Lower lobe of right lung (tissue), 2 donors: ENCODE data around the gene CBLN3. TPM values are rescaled to one million over a fixed set of nuclear protein-coding genes. Genes with fewer than 3 reads are reported as not detected.

ENCODE experiments used
- ATAC-seq, 2 donors: fragments of 200-7000 bp; cut with Tn5 transposase; one replicate each; pipeline ENCODE4 v1.9.1; 2020 to 2022; ENCODE audit warnings: mild to moderate bottlenecking in 2 of 2, moderate library complexity in 2 of 2
- DNase-seq: peaks from one replicate; pipeline ENCODE4 v3.0.0-alpha.2; 2020
- H3K27ac ChIP-seq: fragments of 200-600 bp; one replicate; pipeline ENCODE4 v1.8.0; 2022
- H3K27me3 ChIP-seq: fragments of 200-600 bp; one replicate; pipeline ENCODE4 v1.8.0; 2022; ENCODE audit warnings: low read depth
- H3K36me3 ChIP-seq: fragments of 200-600 bp; one replicate; pipeline ENCODE4 v1.8.0; 2022; ENCODE audit warnings: mild to moderate bottlenecking
- H3K4me1 ChIP-seq: fragments of 200-600 bp; one replicate; pipeline ENCODE4 v1.8.0; 2022
- H3K4me3 ChIP-seq: fragments of 200-600 bp; one replicate; pipeline ENCODE4 v1.8.0; 2022; ENCODE audit warnings: mild to moderate bottlenecking
- H3K9me3 ChIP-seq: fragments of 200-600 bp; one replicate; pipeline ENCODE4 v1.8.0; 2022
- intact Hi-C: fragments of 100-400 bp; cut with DNase I; formaldehyde crosslinking; loops from one replicate; pipeline ENCODE4 v1.11.0; 2022
- total RNA-seq: library from RNA; stranded (reverse); fragmentation: NEBNext Ultra II Directional; extraction: Animal tissue kit (Norgen Biotek cat#: 25700); gene quantifications from one replicate; pipeline ENCODE4 v1.2.1, GENCODE V29; 2021
- TF ChIP-seq, protein P1 (sequence below): fragments of 200-600 bp; IDR thresholded peaks from one replicate; pipeline ENCODE4 v1.8.0; 2022; ENCODE audit warnings: antibody characterized with exemption, mild to moderate bottlenecking
- donor health status: DM: no; HTN: yes; CAD: no; lungs with severe emphysema.

Gene CBLN3
- total RNA-seq, 1 donor from 2014 or later = 2.3 TPM

DNA sequence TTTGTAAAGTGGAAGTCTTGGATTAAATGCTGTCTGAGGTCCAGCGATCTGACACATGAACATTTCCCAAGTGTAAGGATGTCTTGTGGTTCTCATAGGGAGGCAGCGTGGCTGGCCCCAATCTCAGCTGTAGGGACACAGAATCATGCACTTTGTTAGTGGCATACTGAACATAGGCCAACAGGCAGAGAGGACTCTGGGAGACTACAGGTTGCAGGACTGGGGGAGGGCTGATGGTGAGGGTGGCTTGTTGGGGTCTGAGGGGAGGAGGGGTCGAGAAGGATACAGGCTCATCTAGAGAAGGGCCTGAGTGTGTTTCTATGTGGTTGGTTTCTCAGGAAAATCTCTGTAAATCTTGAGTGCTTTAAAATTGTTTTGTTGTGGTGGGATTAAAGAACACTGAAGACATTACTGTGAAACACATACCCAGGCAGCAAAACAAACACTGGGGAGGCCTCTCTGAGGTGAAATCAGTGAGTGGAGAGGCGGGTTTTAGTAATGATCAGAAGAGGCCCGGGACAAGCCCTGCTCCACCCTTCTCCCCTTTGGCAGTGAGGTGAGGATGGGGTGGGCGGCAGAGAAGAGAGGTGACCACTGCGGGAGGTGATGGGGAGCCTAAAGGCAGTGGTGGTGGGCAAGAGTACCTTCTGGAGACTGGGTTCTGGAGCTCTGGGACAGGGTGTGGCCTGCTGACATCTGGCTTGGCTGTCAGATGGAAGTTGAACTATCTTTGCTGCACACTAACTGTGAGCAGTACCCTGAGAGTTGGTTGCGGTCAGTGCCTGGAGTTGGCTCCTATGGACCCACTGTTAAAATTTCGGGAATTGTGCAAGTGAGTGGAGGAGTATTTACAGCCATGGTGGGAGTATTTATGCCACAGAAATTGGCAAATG lies 27.4 kb downstream of the CBLN3 start:
- Histone ChIP-seq H3K27me3 (no peaks in the 10 kb centered on the region), H3K4me1 (peaks cover 57% of the 10 kb centered on the region), H3K4me3 (no peak overlapping the region), H3K9me3 (no peaks in the 10 kb centered on the region), H3K27ac (no peak overlapping the region), H3K36me3 (no peaks in the 10 kb centered on the region)
- intact Hi-C loops = no loop called here
- TF ChIP-seq, protein P1, sequence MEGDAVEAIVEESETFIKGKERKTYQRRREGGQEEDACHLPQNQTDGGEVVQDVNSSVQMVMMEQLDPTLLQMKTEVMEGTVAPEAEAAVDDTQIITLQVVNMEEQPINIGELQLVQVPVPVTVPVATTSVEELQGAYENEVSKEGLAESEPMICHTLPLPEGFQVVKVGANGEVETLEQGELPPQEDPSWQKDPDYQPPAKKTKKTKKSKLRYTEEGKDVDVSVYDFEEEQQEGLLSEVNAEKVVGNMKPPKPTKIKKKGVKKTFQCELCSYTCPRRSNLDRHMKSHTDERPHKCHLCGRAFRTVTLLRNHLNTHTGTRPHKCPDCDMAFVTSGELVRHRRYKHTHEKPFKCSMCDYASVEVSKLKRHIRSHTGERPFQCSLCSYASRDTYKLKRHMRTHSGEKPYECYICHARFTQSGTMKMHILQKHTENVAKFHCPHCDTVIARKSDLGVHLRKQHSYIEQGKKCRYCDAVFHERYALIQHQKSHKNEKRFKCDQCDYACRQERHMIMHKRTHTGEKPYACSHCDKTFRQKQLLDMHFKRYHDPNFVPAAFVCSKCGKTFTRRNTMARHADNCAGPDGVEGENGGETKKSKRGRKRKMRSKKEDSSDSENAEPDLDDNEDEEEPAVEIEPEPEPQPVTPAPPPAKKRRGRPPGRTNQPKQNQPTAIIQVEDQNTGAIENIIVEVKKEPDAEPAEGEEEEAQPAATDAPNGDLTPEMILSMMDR = no peak
- no peak for DNase-seq
- ATAC-seq = no peak

DNA sequence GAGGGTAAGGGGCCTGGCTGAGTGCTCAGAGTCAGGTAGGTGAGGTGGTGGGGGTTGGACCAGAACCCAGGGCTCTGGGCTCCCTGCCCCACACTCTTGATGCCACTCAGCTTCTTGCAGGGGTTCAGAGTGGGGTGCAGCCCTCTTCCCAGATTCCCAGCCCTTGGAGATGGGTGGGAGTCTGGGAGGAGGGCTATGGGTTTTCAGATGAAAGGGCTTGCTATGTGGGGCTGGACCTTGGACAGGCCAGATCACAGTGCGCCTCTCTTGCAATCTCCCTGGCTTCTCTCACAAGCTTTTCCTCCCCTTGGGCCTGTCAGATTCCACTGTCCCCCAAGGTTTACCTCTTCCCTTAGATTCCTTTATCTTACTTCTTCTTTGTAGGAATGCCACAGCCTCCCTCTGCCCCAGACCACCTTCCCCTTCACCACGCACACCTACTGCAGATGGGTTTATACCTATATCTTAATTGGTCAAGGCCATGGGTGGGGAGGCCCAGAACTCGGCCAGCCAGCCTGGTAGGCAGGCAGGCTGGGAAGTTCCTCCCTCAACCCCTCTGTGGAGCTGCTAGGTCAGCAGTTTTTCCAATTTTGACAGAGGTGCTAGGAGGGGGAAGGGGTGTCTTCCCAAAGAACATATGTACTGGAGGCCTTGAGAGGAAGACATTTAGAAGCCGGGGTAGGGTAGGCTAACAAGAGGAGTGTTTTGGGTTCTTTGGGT lies 29.3 kb downstream of the CBLN3 start:
- Histone ChIP-seq H3K4me1 (peaks cover 63% of the 10 kb centered on the region), H3K4me3 (peak overlapping the region; percentile 84), H3K36me3 (no peaks in the 10 kb centered on the region), H3K9me3 (no peaks in the 10 kb centered on the region), H3K27ac (peak overlapping the region; percentile 76), H3K27me3 (no peaks in the 10 kb centered on the region)
- intact Hi-C loops = no loop called here
- DNase-seq (no peak), ATAC-seq (no peak)
- TF ChIP-seq, protein P1 = no peak

DNA sequence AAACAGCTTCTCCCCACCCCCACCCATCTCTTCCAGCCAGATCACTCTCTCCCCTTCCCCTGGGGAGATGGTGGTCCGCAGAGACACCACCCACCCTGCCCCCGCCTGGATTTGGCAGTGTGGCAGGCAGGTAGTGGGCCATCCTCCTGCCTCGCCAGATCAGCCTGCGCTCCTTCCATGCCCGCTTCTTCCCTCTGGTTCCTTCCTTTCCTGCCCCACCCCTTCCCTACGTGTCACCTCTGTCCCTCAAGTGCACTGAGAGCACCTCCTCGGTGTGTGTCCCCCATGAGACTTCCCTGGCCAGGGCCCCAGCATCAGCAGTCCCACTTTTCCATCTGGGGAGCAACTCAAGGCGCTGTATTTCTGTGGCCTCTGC lies 30.0 kb downstream of the CBLN3 start:
- H3K36me3 ChIP-seq = no peaks in the 10 kb centered on the region
- H3K4me1 ChIP-seq = peaks cover 61% of the 10 kb centered on the region
- DNase-seq = no peak
- peak; percentile 20 to 29 for ATAC-seq
- H3K4me3 ChIP-seq = peak overlapping the region; percentile 84
- TF ChIP-seq, protein P1 = no peak
- peak overlapping the region; percentile 76 for H3K27ac ChIP-seq
- no peaks in the 10 kb centered on the region for H3K27me3 ChIP-seq
- intact Hi-C loops = no loop called here
- H3K9me3 ChIP-seq = no peaks in the 10 kb centered on the region

DNA sequence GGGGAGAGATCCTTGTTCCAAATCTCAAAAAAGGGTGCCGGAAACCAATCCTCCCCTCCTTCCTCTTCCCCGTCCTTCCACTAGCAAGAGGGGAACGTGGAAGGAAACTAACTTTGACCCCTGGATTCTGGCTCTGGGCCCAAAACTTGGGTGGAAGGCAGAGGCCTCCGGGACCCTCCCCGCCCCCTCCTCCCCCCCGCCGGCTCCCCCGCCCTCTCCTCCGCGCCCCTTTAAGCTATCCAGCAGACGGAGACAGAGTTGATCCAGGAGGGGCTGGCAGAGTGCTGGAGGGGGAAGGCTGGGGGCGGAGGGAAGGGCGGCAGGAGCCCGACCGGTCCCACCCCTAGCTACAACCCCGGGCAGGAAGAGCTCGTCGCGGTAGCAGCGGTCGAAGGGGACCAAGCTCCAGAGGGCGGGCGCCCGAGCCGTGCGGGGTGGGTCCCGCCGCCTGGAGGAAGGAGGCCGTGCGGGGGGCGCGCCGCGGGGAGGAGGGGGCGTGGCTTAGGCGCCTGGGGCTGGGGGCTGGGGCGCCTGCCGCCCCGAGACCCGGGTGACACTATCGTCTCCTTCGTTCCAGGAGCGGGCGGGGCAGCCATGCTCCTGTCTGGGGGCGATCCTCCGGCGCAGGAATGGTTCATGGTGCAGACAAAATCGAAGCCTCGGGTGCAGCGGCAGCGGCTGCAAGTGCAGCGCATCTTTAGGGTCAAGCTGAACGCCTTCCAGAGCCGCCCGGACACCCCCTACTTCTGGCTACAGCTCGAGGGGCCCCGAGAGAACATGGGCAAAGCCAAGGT lies 30.6 kb downstream of the CBLN3 start, which contains the start of gene NYNRIN:
TSS of gene NYNRIN (plus strand) at position 351 of the 794 bp plus-strand sequence. CDS start at position 595, 244 bp downstream.
- peak; percentile 80 to 81 for ATAC-seq
- TF ChIP-seq, protein P1 = no peak
- H3K36me3 ChIP-seq = no peaks in the 10 kb centered on the region

DNA sequence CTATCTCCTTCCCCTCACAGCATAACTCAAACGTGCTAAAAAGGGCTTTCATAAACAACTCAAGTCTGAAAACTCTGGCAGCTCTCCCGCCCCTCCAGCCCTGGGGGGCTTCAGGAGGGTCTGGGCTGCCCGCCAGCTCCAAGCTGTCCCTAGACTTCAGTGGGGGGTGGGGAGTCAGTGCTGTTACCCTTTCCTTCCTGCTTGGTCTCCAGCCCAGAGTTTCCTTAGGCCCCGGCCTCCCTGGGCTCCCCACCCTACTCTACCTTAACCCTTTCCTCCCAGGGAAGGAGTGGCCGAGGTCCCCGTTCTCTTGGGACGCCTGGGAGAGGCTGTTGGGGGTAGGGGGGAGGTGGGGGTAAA lies 31.2 kb downstream of the CBLN3 start:
- Histone ChIP-seq H3K9me3 (no peaks in the 10 kb centered on the region), H3K4me3 (peak overlapping the region; percentile 84), H3K36me3 (no peaks in the 10 kb centered on the region), H3K27me3 (no peaks in the 10 kb centered on the region), H3K27ac (peak overlapping the region; percentile 76), H3K4me1 (peaks cover 57% of the 10 kb centered on the region)
- TF ChIP-seq, protein P1 = no peak
- intact Hi-C loops = no loop called here
- DNase-seq = no peak
- ATAC-seq = peak; percentile 46 to 51

More for the DNA sequence above, 30.6 kb downstream of the CBLN3 start, which contains the start of gene NYNRIN:
- peak; percentile 63 for DNase-seq
- Histone ChIP-seq H3K27me3 (no peaks in the 10 kb centered on the region), H3K27ac (peak within 1 kb of the TSS; percentile 76), H3K4me1 (peaks cover 57% of the 10 kb centered on the region), H3K4me3 (peak within 1 kb of the TSS; percentile 84), H3K9me3 (no peaks in the 10 kb centered on the region)
- intact Hi-C loops = no loop called here
